ENCODE measurements around the gene ATXN10.

DNA sequence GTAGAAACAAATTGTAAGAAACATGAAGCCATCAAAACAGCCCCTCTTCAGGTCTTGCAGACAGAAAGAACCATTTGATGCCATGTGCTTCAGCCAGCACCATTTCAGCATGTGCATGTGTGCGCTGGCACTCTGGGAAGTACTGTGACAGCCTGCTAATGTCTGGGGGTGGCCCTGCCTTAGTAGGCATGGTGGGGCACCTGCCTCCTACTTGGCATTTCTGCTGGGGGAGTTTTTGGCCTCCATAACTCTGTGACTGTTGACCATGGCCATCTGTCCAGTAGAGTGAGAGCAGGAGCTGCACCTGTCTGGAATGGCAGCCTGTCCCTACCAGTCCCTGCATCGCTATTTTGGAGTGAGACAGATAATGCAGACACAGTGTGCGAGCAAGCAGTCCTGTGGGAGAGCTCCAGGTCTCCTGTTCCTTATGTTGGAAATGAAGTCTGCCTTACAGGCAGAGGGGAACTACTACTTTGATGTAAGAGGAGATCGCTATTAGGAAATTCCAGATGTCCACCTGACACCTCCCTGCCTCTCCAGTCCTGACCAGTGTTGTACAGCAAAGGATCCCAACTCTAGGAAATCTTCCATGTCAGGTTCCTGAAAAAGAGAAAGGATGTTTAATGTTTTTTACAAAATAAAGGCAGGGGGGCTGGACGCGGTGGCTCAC, 102.5 kb downstream of the ATXN10 start:
- TF ChIP-seq CTCF (conservative IDR thresholded peaks at IDR 0.05 in 1 of 2, IDR thresholded peaks at IDR 0.05 in 1 of 2; ENCODE audit: low read depth in 1 of 2, low read length in 2 of 2): no peak
- TF ChIP-seq EZH2 (IDR thresholded peaks at IDR 0.05; ENCODE audit: low read length, missing control alignments): no peak

All from fibroblast of lung (primary cell).